Measurements from ENCODE around the gene CCDC150. TPM values are rescaled to one million over a fixed set of nuclear protein-coding genes. Genes with fewer than 3 reads are reported as not detected.

Gene CCDC150
- total RNA-seq, 1 donor from 2014 or later, result 6.8 TPM

DNA sequence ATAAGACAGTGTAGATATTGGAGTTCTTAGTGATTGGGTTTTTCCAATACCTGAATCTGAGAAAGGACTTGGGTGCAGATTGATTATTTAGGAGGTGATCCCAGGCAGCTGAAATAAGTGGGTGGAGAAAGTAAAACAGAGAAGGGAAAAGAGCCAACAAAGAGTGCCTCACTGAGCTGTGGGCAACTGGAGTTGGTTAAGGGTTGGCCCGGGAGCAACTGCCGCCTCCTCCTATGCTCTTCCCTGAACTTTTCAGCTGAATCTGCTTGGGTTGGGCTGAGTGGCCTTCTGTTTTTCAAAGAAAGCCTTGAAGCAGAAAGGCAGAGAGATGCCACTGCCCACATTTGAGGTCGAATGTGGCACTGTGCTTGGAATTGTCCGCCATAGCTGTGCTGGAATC, 20.9 kb upstream of the CCDC150 start:
- Histone ChIP-seq H3K9me3 (ENCODE audit: control insufficient read depth in 3 of 3, low read length in 3 of 3) (no peaks in the 10 kb centered on the region), H3K9ac (ENCODE audit: low read depth in 1 of 3, low read length in 3 of 3) (no peak overlapping the region), H3K4me1 (ENCODE audit: control insufficient read depth in 3 of 3, insufficient read depth in 3 of 3, low read length in 3 of 3) (no peaks in the 10 kb centered on the region), H3K27ac (ENCODE audit: low read depth, low read length) (no peak overlapping the region), H3K27me3 (ENCODE audit: control insufficient read depth in 3 of 3, insufficient read depth in 3 of 3, low read length in 3 of 3) (no peaks in the 10 kb centered on the region), H3K4me3 (ENCODE audit: low read length in 3 of 3) (no peak overlapping the region), H3K36me3 (ENCODE audit: control insufficient read depth in 3 of 3, insufficient read depth in 3 of 3, low read length in 3 of 3) (no peaks in the 10 kb centered on the region)

DNA sequence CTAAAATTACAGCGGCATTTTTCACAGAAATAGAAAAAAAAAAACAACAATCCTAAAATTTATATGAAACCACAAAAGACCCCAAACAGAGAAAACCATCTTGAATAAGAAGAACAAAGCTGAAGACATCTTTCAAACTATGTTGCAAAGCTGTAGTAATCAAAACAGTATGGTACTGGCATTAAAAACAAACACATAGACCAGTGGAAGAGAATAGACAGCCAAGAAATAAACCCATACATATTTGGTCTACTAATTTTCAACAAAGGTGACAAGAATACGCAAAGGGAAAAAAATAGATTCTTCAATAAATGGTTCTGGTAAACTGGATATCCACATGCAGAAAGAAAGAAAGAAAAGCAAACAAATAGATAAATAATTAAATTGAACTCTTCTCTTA, 9.0 kb upstream of the CCDC150 start:
- Histone ChIP-seq H3K27ac (ENCODE audit: low read depth, low read length) (no peak overlapping the region), H3K4me3 (ENCODE audit: low read length in 3 of 3) (no peak overlapping the region)

GRCh38 chr2:196635156-196635555, 4.4 kb upstream of the CCDC150 start:
- Histone ChIP-seq H3K36me3 (ENCODE audit: control insufficient read depth in 3 of 3, insufficient read depth in 3 of 3, low read length in 3 of 3) (no peaks in the 10 kb centered on the region), H3K27ac (ENCODE audit: low read depth, low read length) (no peak overlapping the region), H3K9ac (ENCODE audit: low read depth in 1 of 3, low read length in 3 of 3) (no peak overlapping the region), H3K4me3 (ENCODE audit: low read length in 3 of 3) (no peak overlapping the region), H3K4me1 (ENCODE audit: control insufficient read depth in 3 of 3, insufficient read depth in 3 of 3, low read length in 3 of 3) (peaks cover 5 to 8% (median 7%) of the 10 kb centered on the region in 3 donors), H3K27me3 (ENCODE audit: control insufficient read depth in 3 of 3, insufficient read depth in 3 of 3, low read length in 3 of 3) (no peaks in the 10 kb centered on the region), H3K9me3 (ENCODE audit: control insufficient read depth in 3 of 3, low read length in 3 of 3) (peaks cover 0 to 6% (median 6%) of the 10 kb centered on the region in 3 donors)

More for the DNA sequence above, 9.0 kb upstream of the CCDC150 start:
- Histone ChIP-seq H3K4me1 (ENCODE audit: control insufficient read depth in 3 of 3, insufficient read depth in 3 of 3, low read length in 3 of 3) (no peaks in the 10 kb centered on the region), H3K27me3 (ENCODE audit: control insufficient read depth in 3 of 3, insufficient read depth in 3 of 3, low read length in 3 of 3) (no peaks in the 10 kb centered on the region), H3K9ac (ENCODE audit: low read depth in 1 of 3, low read length in 3 of 3) (no peak overlapping the region), H3K36me3 (ENCODE audit: control insufficient read depth in 3 of 3, insufficient read depth in 3 of 3, low read length in 3 of 3) (no peaks in the 10 kb centered on the region), H3K9me3 (ENCODE audit: control insufficient read depth in 3 of 3, low read length in 3 of 3) (peaks cover 0 to 11% (median 6%) of the 10 kb centered on the region in 3 donors)

- peak overlapping the region; percentile 88 to 96 (median 92) for H3K4me3 ChIP-seq (ENCODE audit: low read length in 3 of 3)
- H3K27me3 ChIP-seq (ENCODE audit: control insufficient read depth in 3 of 3, insufficient read depth in 3 of 3, low read length in 3 of 3), result no peaks in the 10 kb centered on the region
- no peaks in the 10 kb centered on the region for H3K36me3 ChIP-seq (ENCODE audit: control insufficient read depth in 3 of 3, insufficient read depth in 3 of 3, low read length in 3 of 3)
- H3K9me3 ChIP-seq (ENCODE audit: control insufficient read depth in 3 of 3, low read length in 3 of 3), result no peaks in the 10 kb centered on the region
- H3K27ac ChIP-seq (ENCODE audit: low read depth, low read length), result no peak overlapping the region
- H3K4me1 ChIP-seq (ENCODE audit: control insufficient read depth in 3 of 3, insufficient read depth in 3 of 3, low read length in 3 of 3), result peaks cover 5 to 9% (median 8%) of the 10 kb centered on the region in 3 donors
- no peak overlapping the region for H3K9ac ChIP-seq (ENCODE audit: low read depth in 1 of 3, low read length in 3 of 3)
Measured at GRCh38 chr2:196638765-196639164, 750 bp upstream of the CCDC150 start.

DNA sequence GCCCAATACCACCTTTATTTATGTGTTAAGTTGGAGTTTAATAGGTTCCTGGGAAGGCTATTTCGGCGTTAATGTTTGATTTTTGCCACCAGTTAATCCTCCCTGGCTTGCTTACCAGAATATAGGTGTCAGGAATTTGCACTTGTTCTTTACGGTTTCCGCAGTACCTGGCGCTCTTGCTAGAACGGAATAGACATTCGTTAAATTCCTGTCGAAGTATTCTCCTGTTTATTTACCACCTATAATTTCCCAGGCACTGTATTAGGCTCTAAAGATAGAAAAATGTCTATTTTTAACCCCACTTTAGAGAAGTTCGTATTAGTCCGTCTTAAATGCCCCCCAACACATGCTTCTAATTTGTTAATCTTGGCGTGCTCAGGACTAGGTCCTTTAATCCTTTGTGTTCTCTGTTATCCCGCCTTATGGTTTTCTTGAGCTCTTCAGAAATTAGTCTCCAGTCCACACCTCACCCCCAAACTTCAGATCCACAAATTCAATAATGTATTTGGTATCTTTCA, 575 bp downstream of the CCDC150 start:
- Histone ChIP-seq H3K27me3 (ENCODE audit: control insufficient read depth in 3 of 3, insufficient read depth in 3 of 3, low read length in 3 of 3) (no peaks in the 10 kb centered on the region), H3K9ac (ENCODE audit: low read depth in 1 of 3, low read length in 3 of 3) (peak overlapping the region; percentile 78 to 86 (median 80)), H3K4me1 (ENCODE audit: control insufficient read depth in 3 of 3, insufficient read depth in 3 of 3, low read length in 3 of 3) (peaks cover 5 to 9% (median 8%) of the 10 kb centered on the region in 3 donors), H3K36me3 (ENCODE audit: control insufficient read depth in 3 of 3, insufficient read depth in 3 of 3, low read length in 3 of 3) (no peaks in the 10 kb centered on the region), H3K4me3 (ENCODE audit: low read length in 3 of 3) (peak overlapping the region; percentile 88 to 96 (median 92)), H3K27ac (ENCODE audit: low read depth, low read length) (no peak overlapping the region), H3K9me3 (ENCODE audit: control insufficient read depth in 3 of 3, low read length in 3 of 3) (no peaks in the 10 kb centered on the region)

- peaks cover 4 to 9% (median 7%) of the 10 kb centered on the region in 3 donors for H3K9me3 ChIP-seq (ENCODE audit: control insufficient read depth in 3 of 3, low read length in 3 of 3)
- H3K4me3 ChIP-seq (ENCODE audit: low read length in 3 of 3), result no peak overlapping the region
- no peaks in the 10 kb centered on the region for H3K27me3 ChIP-seq (ENCODE audit: control insufficient read depth in 3 of 3, insufficient read depth in 3 of 3, low read length in 3 of 3)
- no peak overlapping the region for H3K9ac ChIP-seq (ENCODE audit: low read depth in 1 of 3, low read length in 3 of 3)
- H3K36me3 ChIP-seq (ENCODE audit: control insufficient read depth in 3 of 3, insufficient read depth in 3 of 3, low read length in 3 of 3), result no peaks in the 10 kb centered on the region
- H3K27ac ChIP-seq (ENCODE audit: low read depth, low read length), result no peak overlapping the region
- no peaks in the 10 kb centered on the region for H3K4me1 ChIP-seq (ENCODE audit: control insufficient read depth in 3 of 3, insufficient read depth in 3 of 3, low read length in 3 of 3)
Measured at GRCh38 chr2:196649202-196649601, 9.7 kb downstream of the CCDC150 start.

DNA sequence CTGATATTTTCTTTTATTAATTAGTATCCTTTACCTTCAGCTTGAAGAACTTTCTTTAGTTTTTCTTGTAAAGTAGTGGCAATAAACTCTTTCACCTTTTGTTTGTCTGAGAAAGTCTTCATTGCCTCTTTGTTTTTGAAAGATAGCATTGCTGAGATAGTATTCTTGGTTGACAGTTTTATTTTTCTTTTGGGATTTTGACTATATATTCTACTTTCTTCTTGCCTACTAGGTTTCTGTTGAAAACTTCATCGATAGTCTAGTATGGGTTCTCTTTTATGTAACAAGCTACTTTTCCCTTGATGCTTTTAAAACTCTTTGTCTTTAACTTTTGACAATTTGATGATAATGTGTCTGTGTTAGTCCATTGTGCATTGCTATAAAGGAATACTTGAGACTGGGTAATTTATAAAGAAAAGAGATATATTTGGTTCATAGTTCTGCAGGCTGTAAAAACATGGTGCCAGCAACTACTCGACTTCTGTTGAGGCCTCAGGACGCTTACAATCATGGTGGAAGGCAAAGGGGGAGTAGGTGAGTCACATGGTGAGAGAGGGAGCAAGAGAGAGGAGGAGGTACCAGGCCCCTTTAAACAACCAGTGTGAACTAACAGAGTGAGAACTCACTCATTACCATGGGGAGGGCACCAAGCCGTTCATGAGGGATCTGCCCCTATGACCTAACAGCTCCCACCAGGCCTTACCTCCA, 12.0 kb downstream of the CCDC150 start:
- no peaks in the 10 kb centered on the region for H3K27me3 ChIP-seq (ENCODE audit: control insufficient read depth in 3 of 3, insufficient read depth in 3 of 3, low read length in 3 of 3)
- no peaks in the 10 kb centered on the region for H3K36me3 ChIP-seq (ENCODE audit: control insufficient read depth in 3 of 3, insufficient read depth in 3 of 3, low read length in 3 of 3)
- no peak overlapping the region for H3K4me3 ChIP-seq (ENCODE audit: low read length in 3 of 3)
- H3K9ac ChIP-seq (ENCODE audit: low read depth in 1 of 3, low read length in 3 of 3), result no peak overlapping the region
- no peak overlapping the region for H3K27ac ChIP-seq (ENCODE audit: low read depth, low read length)
- no peaks in the 10 kb centered on the region for H3K4me1 ChIP-seq (ENCODE audit: control insufficient read depth in 3 of 3, insufficient read depth in 3 of 3, low read length in 3 of 3)
- H3K9me3 ChIP-seq (ENCODE audit: control insufficient read depth in 3 of 3, low read length in 3 of 3), result peaks cover 4 to 9% (median 7%) of the 10 kb centered on the region in 3 donors

- H3K9ac ChIP-seq (ENCODE audit: low read depth in 1 of 3, low read length in 3 of 3), result no peak overlapping the region
- no peak overlapping the region for H3K4me3 ChIP-seq (ENCODE audit: low read length in 3 of 3)
- no peaks in the 10 kb centered on the region for H3K27me3 ChIP-seq (ENCODE audit: control insufficient read depth in 3 of 3, insufficient read depth in 3 of 3, low read length in 3 of 3)
- H3K9me3 ChIP-seq (ENCODE audit: control insufficient read depth in 3 of 3, low read length in 3 of 3), result peaks cover 4 to 9% (median 7%) of the 10 kb centered on the region in 3 donors
- no peak overlapping the region for H3K27ac ChIP-seq (ENCODE audit: low read depth, low read length)
- H3K4me1 ChIP-seq (ENCODE audit: control insufficient read depth in 3 of 3, insufficient read depth in 3 of 3, low read length in 3 of 3), result no peaks in the 10 kb centered on the region
- H3K36me3 ChIP-seq (ENCODE audit: control insufficient read depth in 3 of 3, insufficient read depth in 3 of 3, low read length in 3 of 3), result no peaks in the 10 kb centered on the region
Measured at GRCh38 chr2:196652869-196653268, 13.4 kb downstream of the CCDC150 start.

- Histone ChIP-seq H3K27ac (ENCODE audit: low read depth, low read length) (no peak overlapping the region), H3K4me1 (ENCODE audit: control insufficient read depth in 3 of 3, insufficient read depth in 3 of 3, low read length in 3 of 3) (no peaks in the 10 kb centered on the region), H3K9me3 (ENCODE audit: control insufficient read depth in 3 of 3, low read length in 3 of 3) (peaks cover 4 to 9% (median 7%) of the 10 kb centered on the region in 3 donors), H3K4me3 (ENCODE audit: low read length in 3 of 3) (no peak overlapping the region), H3K9ac (ENCODE audit: low read depth in 1 of 3, low read length in 3 of 3) (no peak overlapping the region), H3K27me3 (ENCODE audit: control insufficient read depth in 3 of 3, insufficient read depth in 3 of 3, low read length in 3 of 3) (no peaks in the 10 kb centered on the region), H3K36me3 (ENCODE audit: control insufficient read depth in 3 of 3, insufficient read depth in 3 of 3, low read length in 3 of 3) (no peaks in the 10 kb centered on the region)
Measured at GRCh38 chr2:196653843-196654242, 14.3 kb downstream of the CCDC150 start.

DNA sequence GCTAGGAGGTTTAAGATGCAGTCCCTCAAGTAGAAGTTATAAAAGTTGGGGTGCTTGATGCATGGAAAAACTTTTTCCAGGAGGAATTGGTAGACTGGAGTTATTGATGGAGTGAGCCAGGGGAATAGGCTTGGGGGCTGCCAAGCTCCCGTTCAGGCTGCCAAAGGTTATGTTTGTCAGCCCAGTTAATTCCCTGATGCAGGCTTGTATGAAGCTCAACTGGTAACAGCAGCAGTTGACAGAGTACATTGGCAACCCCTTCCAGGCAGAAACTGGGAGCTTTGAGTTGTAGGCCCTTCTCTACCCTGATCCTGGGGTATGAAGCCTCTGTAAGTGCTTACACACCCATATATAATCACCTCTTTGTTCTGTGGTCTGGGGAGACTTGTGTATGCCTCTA, 16.2 kb downstream of the CCDC150 start:
- Histone ChIP-seq H3K4me1 (ENCODE audit: control insufficient read depth in 3 of 3, insufficient read depth in 3 of 3, low read length in 3 of 3) (no peaks in the 10 kb centered on the region), H3K36me3 (ENCODE audit: control insufficient read depth in 3 of 3, insufficient read depth in 3 of 3, low read length in 3 of 3) (no peaks in the 10 kb centered on the region), H3K27me3 (ENCODE audit: control insufficient read depth in 3 of 3, insufficient read depth in 3 of 3, low read length in 3 of 3) (no peaks in the 10 kb centered on the region), H3K9ac (ENCODE audit: low read depth in 1 of 3, low read length in 3 of 3) (no peak overlapping the region), H3K4me3 (ENCODE audit: low read length in 3 of 3) (no peak overlapping the region), H3K9me3 (ENCODE audit: control insufficient read depth in 3 of 3, low read length in 3 of 3) (peaks cover 0 to 4% (median 4%) of the 10 kb centered on the region in 3 donors), H3K27ac (ENCODE audit: low read depth, low read length) (no peak overlapping the region)

All from skeletal muscle tissue (tissue), 4 donors.